ENCODE results near the gene TGFBI.

The TGFBI gene

DNA sequence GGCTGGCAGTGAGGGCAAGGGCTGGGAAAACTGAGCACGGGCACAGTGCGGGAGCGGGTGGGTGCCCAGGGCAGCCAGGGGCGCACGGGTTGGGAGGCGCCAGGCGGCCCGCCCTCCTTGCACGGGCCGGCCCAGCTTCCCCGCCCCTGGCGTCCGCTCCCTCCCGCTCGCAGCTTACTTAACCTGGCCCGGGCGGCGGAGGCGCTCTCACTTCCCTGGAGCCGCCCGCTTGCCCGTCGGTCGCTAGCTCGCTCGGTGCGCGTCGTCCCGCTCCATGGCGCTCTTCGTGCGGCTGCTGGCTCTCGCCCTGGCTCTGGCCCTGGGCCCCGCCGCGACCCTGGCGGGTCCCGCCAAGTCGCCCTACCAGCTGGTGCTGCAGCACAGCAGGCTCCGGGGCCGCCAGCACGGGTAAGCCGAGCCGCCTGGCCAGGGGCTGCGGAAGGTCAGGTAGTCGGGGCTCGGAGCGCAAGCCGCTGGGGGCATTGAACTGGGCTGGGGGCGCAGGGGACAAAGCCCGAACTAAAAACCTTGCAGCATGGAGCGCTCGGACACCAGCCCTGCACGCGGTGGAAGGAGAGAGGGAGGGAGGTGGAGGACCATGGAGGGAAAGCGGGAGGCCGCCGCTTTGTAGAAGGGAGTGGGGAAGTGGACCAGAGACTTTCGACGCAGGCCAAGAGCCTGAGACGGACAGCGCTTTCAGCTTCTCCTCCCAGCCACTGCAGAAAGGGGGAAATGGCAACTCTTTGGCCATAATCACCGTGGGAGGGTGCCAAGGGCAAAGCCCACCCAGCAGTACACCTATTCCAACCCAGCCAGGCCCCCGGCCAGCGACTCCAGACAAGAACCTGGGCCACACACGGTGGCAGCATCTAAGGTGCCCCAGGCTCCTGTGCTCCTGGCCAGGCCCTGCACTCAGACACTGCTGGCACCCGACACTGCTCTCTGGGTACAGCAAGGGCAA is at the start of gene TGFBI:
Gene TGFBI, plus strand, starts transcription at position 207 of the 961 bp plus-strand sequence. Its CDS starts 68 bp downstream, at position 275.
- peak; percentile 72 for DNase-seq (ENCODE audit: low read depth)

DNA sequence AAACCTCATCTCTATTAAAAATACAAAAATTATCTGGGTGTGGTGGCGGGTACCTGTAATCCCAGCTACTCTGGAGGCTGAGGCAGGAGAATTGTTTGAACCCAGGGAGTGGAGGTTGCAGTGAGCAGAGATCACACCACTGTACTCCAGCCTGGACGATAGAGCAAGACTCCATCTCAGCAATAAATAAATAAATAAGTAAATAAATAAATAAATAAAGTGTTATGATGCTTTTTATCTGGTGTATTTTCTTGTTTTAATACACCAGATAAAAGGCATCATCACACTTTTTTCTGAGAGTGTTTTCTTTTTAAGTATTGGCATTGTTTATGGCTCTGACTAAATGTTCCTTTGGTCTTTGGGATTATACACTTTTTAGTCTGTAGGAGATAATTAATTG is 49.8 kb upstream of the TGFBI start:
- DNase-seq (ENCODE audit: low read depth) = no peak

GRCh38 chr5:135979510-135979909 is 49.3 kb upstream of the TGFBI start:
- DNase-seq (ENCODE audit: low read depth) = peak; percentile 82

- DNase-seq (ENCODE audit: low read depth) = peak; percentile 32
Measured at GRCh38 chr5:135980620-135981019, 48.2 kb upstream of the TGFBI start.

- no peak for DNase-seq (ENCODE audit: low read depth)
Measured at GRCh38 chr5:135985951-135986350, 42.8 kb upstream of the TGFBI start.

GRCh38 chr5:135986401-135986800 is 42.4 kb upstream of the TGFBI start:
- no peak for DNase-seq (ENCODE audit: low read depth)

GRCh38 chr5:135986891-135987401 is 41.8 kb upstream of the TGFBI start:
- peak; percentile 61 for DNase-seq (ENCODE audit: low read depth)

DNA sequence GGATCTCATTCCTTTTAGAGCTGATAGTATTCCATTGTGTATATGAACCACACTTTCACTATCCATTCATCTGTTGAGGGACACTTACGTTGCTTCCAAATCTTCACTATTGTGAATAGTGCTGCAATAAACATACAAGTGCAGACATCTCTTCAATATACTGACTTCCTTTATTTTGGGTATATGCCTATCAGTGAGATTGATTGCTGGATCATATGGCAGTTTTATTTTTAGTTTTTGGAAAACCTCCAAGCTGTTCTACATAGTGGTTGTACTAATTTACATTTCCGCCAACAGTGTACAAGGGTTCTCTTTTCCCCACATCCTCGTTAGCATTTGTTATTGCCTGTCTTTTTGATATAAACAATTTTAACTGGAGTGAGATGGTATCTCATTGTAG is 40.2 kb upstream of the TGFBI start:
- no peak for DNase-seq (ENCODE audit: low read depth)

DNA sequence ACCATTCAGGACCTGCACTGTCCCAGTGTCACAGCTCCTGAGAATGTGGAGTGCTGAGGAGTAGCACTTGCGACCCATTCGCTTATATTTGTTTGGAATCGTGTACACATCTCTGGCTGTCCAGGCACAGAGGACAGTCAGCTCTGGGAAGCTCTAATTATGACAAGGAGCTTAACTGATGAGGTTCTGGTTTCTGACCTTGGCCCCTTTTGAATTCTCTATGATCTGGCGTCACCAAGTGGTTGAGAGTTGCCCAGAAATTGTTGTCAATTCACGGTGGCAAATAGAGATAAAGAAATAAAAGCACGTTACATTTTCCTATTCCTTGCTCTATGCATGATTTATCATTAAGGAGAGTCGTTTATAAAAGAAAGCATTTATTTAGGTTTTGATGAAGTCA is 39.1 kb upstream of the TGFBI start:
- DNase-seq (ENCODE audit: low read depth) = no peak

- no peak for DNase-seq (ENCODE audit: low read depth)
Measured at GRCh38 chr5:135990528-135991255, 38.1 kb upstream of the TGFBI start.

DNA sequence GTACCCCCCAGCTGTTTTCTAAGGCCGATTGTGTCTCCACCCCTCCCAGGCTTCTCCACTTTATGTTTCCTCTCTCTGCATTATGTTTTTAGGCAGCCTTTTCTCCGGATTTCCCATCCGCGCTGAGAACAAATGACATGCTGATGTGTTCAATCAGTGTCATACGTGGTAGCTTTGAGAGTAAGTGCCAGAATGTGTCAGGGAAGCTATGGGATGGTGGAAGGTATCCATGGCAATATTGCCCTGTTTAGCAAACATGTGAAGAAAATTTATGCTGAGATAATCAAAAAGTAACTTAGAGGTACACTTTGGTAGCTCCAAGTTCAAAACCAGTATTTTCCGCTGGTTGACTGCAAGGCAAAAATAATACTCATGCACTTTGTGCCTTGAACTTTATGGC is 37.4 kb upstream of the TGFBI start:
- DNase-seq (ENCODE audit: low read depth) = no peak

DNA sequence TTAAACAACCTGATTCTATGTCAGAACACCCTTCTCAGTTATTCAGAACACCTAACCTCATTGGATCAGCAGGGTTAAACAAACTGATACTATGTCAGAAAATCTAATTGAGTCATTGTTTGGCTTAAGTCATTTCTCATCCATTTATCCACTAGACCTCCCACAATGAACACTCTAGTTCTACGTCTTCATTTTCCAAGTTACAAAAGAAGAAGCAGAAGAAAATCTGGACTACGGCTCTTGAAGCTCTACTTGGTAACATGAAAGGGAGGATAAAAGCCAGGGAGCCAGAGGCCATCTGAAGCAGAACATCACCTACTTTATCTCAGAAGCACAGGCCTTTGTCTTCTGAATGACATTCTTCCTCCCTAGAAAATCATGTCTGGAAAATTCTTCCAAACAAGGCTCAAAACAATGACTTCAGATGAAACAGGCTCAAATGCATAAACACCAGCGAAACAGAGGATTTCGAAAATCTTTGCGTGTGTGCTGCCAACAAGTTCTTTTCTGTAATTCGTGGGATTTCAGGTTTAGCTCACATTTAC is 35.4 kb upstream of the TGFBI start:
- DNase-seq (ENCODE audit: low read depth) = peak; percentile 38

DNA sequence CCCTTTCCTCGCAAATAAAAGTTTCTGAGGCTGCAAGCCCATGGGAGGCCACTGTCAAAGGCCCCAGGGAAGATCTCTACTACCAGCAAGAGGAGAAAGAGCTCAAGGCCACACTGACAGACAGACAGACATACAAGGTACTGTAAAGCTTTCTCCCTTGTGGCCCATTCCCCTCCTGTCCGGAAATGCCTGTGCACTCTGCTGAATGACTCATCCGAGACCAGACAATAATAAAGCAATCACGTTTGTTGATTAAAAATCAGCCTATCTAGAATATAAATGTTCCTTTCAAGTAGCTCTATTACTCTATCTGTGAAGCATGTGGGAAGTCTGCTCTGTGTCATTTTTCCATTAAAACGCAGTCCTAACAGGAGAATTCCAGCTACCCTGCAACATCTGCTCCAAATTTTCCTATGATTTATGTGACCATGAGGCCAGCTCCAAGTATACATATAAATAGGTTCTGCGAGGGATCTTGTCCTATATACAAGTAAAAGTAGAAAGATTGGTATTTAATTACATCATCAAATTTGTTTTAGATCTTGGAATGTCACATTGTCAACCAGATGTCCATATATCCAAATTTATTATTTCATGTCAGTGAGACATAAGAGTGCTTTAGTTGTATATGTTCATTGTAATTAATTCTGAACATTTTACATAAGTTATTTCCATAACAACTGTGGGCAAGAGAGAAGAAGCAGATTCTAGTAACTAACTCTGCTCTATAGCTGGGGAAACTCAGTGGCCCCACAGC is 34.7 kb upstream of the TGFBI start:
- DNase-seq (ENCODE audit: low read depth) = peak; percentile 91

DNA sequence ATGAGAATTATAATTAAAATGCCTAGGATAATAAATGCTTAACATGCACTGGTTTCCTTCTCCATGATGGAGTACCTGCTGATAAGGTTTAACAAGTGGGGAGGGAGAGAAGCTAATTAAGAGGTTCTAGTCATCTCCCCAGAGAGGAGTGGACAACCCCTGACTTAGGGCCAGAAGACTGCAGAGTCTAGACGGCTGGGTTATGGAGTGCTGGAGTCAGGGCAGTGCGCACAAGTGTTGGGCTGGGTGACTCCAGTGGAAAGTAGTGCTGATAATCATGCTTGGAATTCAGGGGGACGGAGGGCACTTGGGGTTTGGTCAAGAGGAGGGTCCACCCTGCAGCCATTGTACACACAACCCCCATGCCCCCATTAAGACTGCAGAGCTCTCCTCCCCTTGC is 32.8 kb upstream of the TGFBI start:
- DNase-seq (ENCODE audit: low read depth) = no peak

DNA sequence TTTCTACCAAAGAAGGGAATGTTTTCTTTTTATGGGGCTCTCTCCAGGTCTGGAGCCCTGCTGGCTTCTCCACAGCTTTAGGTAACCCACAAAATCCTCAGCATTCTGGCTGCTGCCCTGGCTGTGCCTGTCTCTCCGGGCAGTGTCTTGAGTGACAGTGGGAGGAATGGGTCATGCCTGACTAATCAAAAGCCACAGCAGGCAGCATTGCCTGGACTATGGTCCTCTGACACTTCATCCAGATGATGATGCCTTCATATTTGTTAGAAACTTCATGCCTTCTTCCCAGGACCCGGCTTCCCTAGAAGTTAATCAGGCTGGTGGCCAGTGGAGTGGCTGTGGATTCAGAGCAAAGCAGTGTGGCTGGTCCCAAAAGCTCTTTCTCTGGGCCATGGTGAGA is 32.2 kb upstream of the TGFBI start:
- DNase-seq (ENCODE audit: low read depth) = peak; percentile 86

DNA sequence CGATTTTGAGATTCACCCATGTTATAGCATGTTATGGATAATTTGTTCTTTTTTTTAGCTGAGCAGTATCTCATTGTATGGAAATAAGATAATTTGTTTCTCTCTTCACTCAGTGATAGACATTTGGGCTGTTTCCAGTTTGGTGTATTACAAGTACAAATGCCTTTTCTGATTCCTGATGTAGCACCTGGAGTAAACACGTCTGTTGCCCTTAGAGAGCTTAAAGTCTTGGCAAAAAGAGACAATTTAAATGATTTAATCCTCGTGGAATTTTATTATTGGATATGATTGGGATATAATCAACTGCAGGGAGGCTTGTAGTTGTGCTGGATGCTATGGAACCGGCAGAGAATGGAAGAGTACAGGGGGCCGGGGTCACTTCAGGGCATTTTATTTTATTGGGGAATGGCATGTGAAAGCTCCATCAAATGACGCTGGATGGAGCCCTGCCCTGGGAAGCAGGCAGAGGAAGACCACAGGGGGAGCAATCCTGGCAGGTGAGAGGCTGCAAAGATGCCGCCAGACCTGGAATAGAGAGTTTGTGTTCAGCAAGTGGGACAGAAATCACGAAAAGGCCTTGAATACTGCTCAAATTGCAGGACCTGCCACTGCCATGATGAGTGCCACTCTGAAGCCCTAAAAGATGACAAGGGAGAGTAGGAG is 31.0 kb upstream of the TGFBI start:
- DNase-seq (ENCODE audit: low read depth) = no peak

DNA sequence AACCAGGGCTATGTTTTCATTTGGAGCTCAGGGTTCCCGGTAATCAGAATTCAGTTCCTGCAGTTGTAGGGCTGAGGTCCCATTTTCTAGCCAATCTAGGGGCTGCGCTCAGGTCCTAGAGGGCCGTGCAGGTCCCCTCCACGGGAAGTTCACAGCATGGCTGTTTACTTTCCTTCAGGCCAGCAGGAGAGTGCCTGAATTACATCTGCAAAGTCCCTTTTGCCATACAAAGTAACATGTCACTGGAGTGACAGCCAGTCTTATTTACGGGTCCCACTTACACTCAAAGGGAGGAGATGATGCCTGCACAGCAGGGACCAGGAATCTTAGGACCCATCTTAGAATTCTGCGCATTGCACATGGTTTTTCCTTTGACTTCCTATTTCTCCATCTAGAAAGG is 29.9 kb upstream of the TGFBI start:
- DNase-seq (ENCODE audit: low read depth) = no peak

GRCh38 chr5:135999406-136000139 is 29.2 kb upstream of the TGFBI start:
- peak; percentile 88 for DNase-seq (ENCODE audit: low read depth)

GRCh38 chr5:136000147-136000546 is 28.6 kb upstream of the TGFBI start:
- no peak for DNase-seq (ENCODE audit: low read depth)

GRCh38 chr5:136000932-136001331 is 27.9 kb upstream of the TGFBI start:
- DNase-seq (ENCODE audit: low read depth) = no peak

All from EH (cell line).